K562 (cell line): ENCODE data around the gene KMT2E. TPM values are rescaled to one million over a fixed set of nuclear protein-coding genes. Genes with fewer than 3 reads are reported as not detected.

Source experiments
- BACH1 ChIP-seq: fragments of 200-800 bp; sonication (Bioruptor generic); IDR thresholded peaks from 2 replicates; pipeline ENCODE4 v1.6.1; 2016; ENCODE audit warnings: missing genetic modification characterization, missing compliant biosample characterization
- DMBX1 ChIP-seq: fragments of 250-450 bp; sonication (Bioruptor Pico); IDR thresholded peaks from 2 replicates; pipeline ENCODE4 v1.8.0; 2022; ENCODE audit warnings: inconsistent platforms, mild to moderate bottlenecking, moderate library complexity, borderline replicate concordance
- HDAC3 ChIP-seq: fragments of 450-650 bp; IDR thresholded peaks from 2 replicates; pipeline ENCODE4 v1.6.1; 2018; ENCODE audit warnings: borderline replicate concordance, mild to moderate bottlenecking, moderate library complexity; ENCODE audit not compliant: partially characterized antibody
- MECOM ChIP-seq: fragments of 250-450 bp; sonication (Bioruptor Pico); IDR thresholded peaks from 2 replicates; pipeline ENCODE4 v1.8.0; 2022; ENCODE audit warnings: inconsistent platforms
- MTF1 ChIP-seq: fragments of 250-450 bp; sonication (Bioruptor Pico); IDR thresholded peaks from 2 replicates; pipeline ENCODE4 v1.9.0; 2021; ENCODE audit warnings: moderate library complexity, mild to moderate bottlenecking, inconsistent platforms, borderline replicate concordance
- MYC ChIP-seq, 2 experiments: fragments of 250-450 bp in 1 of 2; sonication (Bioruptor Pico) in 1 of 2; IDR thresholded peaks; 2 replicates each; pipeline versions ENCODE4 v1.5.1 to v1.6.1; 2012 to 2021; ENCODE audit warnings: low read depth in 2 of 2, borderline replicate concordance in 1 of 2, improper control_type of control experiment in 1 of 2, low read length in 1 of 2, mild to moderate bottlenecking in 1 of 2, moderate library complexity in 1 of 2
- NFE2L1 ChIP-seq: fragments of 450-650 bp; IDR thresholded peaks from 2 replicates; pipeline ENCODE4 v1.6.1; 2016; ENCODE audit warnings: missing genetic modification characterization, low read depth, mild to moderate bottlenecking, missing compliant biosample characterization, moderate library complexity, borderline replicate concordance
- PCBP2 ChIP-seq: fragments of 200-400 bp; formaldehyde crosslinking; IDR thresholded peaks from 2 replicates; pipeline ENCODE4 v1.6.1; 2018; ENCODE audit warnings: low read length, low read depth, mild to moderate bottlenecking, moderate library complexity; ENCODE audit not compliant: poor library complexity, severe bottlenecking
- PTTG1 ChIP-seq: fragments of 450-650 bp; IDR thresholded peaks from 2 replicates; pipeline ENCODE4 v1.6.1; 2016; ENCODE audit warnings: low read depth, mild to moderate bottlenecking, missing genetic modification characterization, missing compliant biosample characterization
- RAD21 ChIP-seq, 2 experiments: fragments of 250-450 bp in 1 of 2; fragments of 450-650 bp in 1 of 2; sonication (Bioruptor Pico) in 1 of 2; formaldehyde crosslinking in 1 of 2; IDR thresholded peaks in 1 of 2; conservative IDR thresholded peaks in 1 of 2; 2 replicates each; pipeline versions ENCODE4 v1.4.0 to v1.8.0; 2020 to 2022; ENCODE audit warnings: mild to moderate bottlenecking in 2 of 2, moderate library complexity in 1 of 2
- RBM25 ChIP-seq: fragments of 200-400 bp; formaldehyde crosslinking; IDR thresholded peaks from 2 replicates; pipeline ENCODE4 v1.6.1; 2018; ENCODE audit warnings: low read length, low read depth, moderate library complexity; ENCODE audit not compliant: severe bottlenecking
- RCOR1 ChIP-seq, 2 experiments: IDR thresholded peaks; 2 replicates each; pipeline ENCODE4 v1.6.1; 2012; ENCODE audit warnings: low read depth in 2 of 2, low read length in 2 of 2, borderline replicate concordance in 1 of 2, improper control_type of control experiment in 1 of 2
- SIX5 ChIP-seq, 2 experiments: IDR thresholded peaks; 2 replicates each; pipeline ENCODE4 v1.6.1; 2011; ENCODE audit warnings: low read length in 2 of 2, borderline replicate concordance in 1 of 2, low read depth in 1 of 2, mild to moderate bottlenecking in 1 of 2, moderate library complexity in 1 of 2; ENCODE audit not compliant: insufficient read depth in 1 of 2
- TOE1 ChIP-seq, 2 experiments: fragments of 450-650 bp in 1 of 2; sonication (generic) in 1 of 2; formaldehyde crosslinking in 1 of 2; IDR thresholded peaks; 2 replicates each; pipeline versions ENCODE4 v1.7.1 to v1.8.0; 2016 to 2022; ENCODE audit warnings: borderline replicate concordance in 2 of 2, mild to moderate bottlenecking in 2 of 2, antibody characterized with exemption in 1 of 2, inconsistent platforms in 1 of 2, low read depth in 1 of 2, missing genetic modification reagents in 1 of 2, moderate library complexity in 1 of 2
- ZFP36 ChIP-seq: fragments of 150-350 bp; IDR thresholded peaks from 2 replicates; pipeline ENCODE4 v1.6.1; 2018; ENCODE audit warnings: low read length, low read depth; ENCODE audit not compliant: partially characterized antibody
- ZMIZ1 ChIP-seq, 2 experiments: fragments of 150-350 bp in 1 of 2; IDR thresholded peaks; 2 replicates each; pipeline ENCODE4 v1.6.1; 2012 to 2016; ENCODE audit warnings: low read depth in 2 of 2, low read length in 2 of 2, mild to moderate bottlenecking in 1 of 2, moderate library complexity in 1 of 2
- polyA plus RNA-seq, 8 experiments: library from polyadenylated mRNA; depleted of rRNA in 4 of 8; stranded (reverse) in 5 of 8; unstranded in 3 of 8; fragments of >200 nt; fragmentation: Nextera tagmentation in 2 of 8; fragmentation: Illumina TruSeq in 1 of 8; extraction: Ambion mirVana in 2 of 8; extraction: Trizol in 1 of 8; gene quantifications; 2 replicates each; pipeline versions ENCODE4 v1.2.1 to v1.2.3, GENCODE V29; 2011 to 2014; ENCODE audit warnings: inconsistent platforms in 1 of 8, missing spikeins in 1 of 8
- total RNA-seq, 7 experiments: library from RNA; depleted of rRNA in 6 of 7; stranded (reverse); fragments of >200 nt in 6 of 7; fragmentation: Illumina TruSeq in 2 of 7; extraction: Trizol in 2 of 7; gene quantifications; 2 replicates each; pipeline versions ENCODE4 v1.2.1 to v1.2.3, GENCODE V29; 2011 to 2021; ENCODE audit warnings: low replicate concordance in 1 of 7
- TF ChIP-seq, protein P1 (sequence below): IDR thresholded peaks from 2 replicates; pipeline ENCODE4 v1.6.1; 2012; ENCODE audit warnings: low read depth, low read length, improper control_type of control experiment, borderline replicate concordance
- TF ChIP-seq, protein P2 (sequence below): IDR thresholded peaks from 2 replicates; pipeline ENCODE4 v1.6.1; 2011; ENCODE audit not compliant: insufficient read length; ENCODE audit errors: extremely low read depth

KMT2E gene
- total and polyA plus RNA-seq, 9 of the 15 experiments (the other 6 are each of a cell fraction or from before 2014, with no cell fraction given): 8.9 to 55.3 (median 38.1) TPM

DNA sequence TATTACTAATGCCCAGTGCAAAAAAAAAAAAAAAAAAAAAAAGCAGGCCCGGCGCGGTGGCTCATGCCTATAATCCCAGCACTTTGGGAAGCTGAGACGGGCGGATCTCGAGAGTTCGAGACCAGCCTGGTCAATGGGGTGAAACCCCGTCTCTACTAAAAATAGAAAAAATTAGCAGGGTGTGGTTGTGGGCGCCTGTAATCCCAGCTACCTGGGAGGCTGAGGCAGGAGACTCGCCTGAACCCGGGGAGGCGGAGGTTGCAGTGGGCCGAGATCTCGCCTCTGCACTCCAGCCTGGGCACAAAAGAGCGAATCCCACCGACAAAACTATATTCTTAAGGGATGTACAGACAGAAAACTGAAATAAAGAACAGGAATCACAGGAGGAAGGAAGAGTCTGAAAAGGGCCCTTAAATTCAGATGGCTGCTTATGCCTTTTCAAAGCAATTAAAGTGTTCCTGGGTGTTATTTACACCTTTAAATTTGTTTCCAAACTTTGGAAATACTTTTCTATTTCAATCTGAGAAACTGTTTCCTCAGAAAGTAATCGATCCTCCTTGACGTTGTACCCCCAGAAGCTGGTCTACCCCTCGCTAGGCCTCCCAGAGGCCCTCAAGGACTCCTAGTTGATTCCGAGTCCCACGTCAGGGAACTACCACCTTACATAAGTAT lies 2.0 kb upstream of the KMT2E start (continued):
- TF ChIP-seq, protein P1, sequence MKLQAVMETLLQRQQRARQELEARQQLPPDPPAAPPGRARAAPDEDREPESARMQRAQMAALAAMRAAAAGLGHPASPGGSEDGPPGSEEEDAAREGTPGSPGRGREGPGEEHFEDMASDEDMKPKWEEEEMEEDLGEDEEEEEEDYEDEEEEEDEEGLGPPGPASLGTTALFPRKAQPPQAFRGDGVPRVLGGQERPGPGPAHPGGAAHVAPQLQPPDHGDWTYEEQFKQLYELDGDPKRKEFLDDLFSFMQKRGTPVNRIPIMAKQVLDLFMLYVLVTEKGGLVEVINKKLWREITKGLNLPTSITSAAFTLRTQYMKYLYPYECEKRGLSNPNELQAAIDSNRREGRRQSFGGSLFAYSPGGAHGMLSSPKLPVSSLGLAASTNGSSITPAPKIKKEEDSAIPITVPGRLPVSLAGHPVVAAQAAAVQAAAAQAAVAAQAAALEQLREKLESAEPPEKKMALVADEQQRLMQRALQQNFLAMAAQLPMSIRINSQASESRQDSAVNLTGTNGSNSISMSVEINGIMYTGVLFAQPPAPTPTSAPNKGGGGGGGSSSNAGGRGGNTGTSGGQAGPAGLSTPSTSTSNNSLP: 0 out of 2 replicates have a peak, but pooled peaks have one; percentile 5
- no peak for TF ChIP-seq NFE2L1 (tag)
- no peak for TF ChIP-seq SIX5 (IDR thresholded peaks at IDR 0.05; ENCODE audit: borderline replicate concordance in 1 of 2, insufficient read depth in 1 of 2, low read depth in 1 of 2, low read length in 2 of 2)
- TF ChIP-seq MTF1 (CRISPR knock-in tag): 0 out of 2 replicates have a peak, but pooled peaks have one; percentile 49
- no peak for TF ChIP-seq ZMIZ1 (IDR thresholded peaks at IDR 0.05; ENCODE audit: low read depth in 2 of 2, low read length in 2 of 2)
- TF ChIP-seq HDAC3: no peak
- 0 out of 2 replicates have a peak, but pooled peaks have one; percentile 15 for TF ChIP-seq MYC (IDR thresholded peaks at IDR 0.05; ENCODE audit: low read depth, low read length)
- no peak; the same call in 1 of the 2 replicates for TF ChIP-seq MYC (CRISPR knock-in tag; IDR thresholded peaks at IDR 0.05; ENCODE audit: borderline replicate concordance, low read depth)
- TF ChIP-seq, protein P2, sequence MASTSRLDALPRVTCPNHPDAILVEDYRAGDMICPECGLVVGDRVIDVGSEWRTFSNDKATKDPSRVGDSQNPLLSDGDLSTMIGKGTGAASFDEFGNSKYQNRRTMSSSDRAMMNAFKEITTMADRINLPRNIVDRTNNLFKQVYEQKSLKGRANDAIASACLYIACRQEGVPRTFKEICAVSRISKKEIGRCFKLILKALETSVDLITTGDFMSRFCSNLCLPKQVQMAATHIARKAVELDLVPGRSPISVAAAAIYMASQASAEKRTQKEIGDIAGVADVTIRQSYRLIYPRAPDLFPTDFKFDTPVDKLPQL: peak; percentile 61
- no peak for TF ChIP-seq PCBP2
- no peak for TF ChIP-seq TOE1 (IDR thresholded peaks at IDR 0.05; ENCODE audit: borderline replicate concordance)
- TF ChIP-seq TOE1 (CRISPR knock-in tag; IDR thresholded peaks at IDR 0.05; ENCODE audit: borderline replicate concordance, low read depth): no peak
- TF ChIP-seq PTTG1 (tag): 0 out of 2 replicates have a peak, but pooled peaks have one; percentile 19
- no peak for TF ChIP-seq RAD21 (CRISPR knock-in tag; conservative IDR thresholded peaks at IDR 0.05 in 1 of 2, IDR thresholded peaks at IDR 0.05 in 1 of 2)
- TF ChIP-seq DMBX1 (CRISPR knock-in tag): no peak
- TF ChIP-seq RCOR1 (IDR thresholded peaks at IDR 0.05; ENCODE audit: borderline replicate concordance in 1 of 2, low read depth in 2 of 2, low read length in 2 of 2): no peak
- TF ChIP-seq ZFP36: peak; percentile 40
- no peak for TF ChIP-seq RBM25
- no peak for TF ChIP-seq MECOM (CRISPR knock-in tag)
- TF ChIP-seq BACH1 (tag): peak; percentile 72; the same call in 1 of the 2 replicates
